ENCODE results near the gene ZC3H6.
A peak's percentile ranks its signal among the peaks of the same experiment; 100 is the strongest.

ZC3H6 gene

DNA sequence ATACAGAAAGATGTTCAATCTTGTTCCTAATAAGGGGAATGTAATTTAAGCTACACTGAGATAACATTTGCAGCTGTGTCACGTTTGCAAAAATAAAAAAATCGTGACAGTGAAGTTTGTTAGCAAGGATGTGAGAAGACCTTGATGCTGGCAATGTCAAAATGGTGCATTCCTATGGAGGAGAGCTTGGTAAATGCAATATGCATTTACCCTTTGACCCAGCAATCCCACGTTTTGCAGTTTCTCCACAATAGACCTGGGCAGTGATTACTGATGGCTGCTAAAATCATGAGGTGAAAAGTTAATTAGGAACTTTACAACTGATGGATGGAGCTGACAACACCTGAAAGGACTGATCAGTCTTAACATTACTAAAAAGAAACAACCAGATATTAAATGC is 43.1 kb downstream of the ZC3H6 start:
- no peak for DNase-seq (ENCODE audit: low read depth in 2 of 2)
- TF ChIP-seq, protein P1, sequence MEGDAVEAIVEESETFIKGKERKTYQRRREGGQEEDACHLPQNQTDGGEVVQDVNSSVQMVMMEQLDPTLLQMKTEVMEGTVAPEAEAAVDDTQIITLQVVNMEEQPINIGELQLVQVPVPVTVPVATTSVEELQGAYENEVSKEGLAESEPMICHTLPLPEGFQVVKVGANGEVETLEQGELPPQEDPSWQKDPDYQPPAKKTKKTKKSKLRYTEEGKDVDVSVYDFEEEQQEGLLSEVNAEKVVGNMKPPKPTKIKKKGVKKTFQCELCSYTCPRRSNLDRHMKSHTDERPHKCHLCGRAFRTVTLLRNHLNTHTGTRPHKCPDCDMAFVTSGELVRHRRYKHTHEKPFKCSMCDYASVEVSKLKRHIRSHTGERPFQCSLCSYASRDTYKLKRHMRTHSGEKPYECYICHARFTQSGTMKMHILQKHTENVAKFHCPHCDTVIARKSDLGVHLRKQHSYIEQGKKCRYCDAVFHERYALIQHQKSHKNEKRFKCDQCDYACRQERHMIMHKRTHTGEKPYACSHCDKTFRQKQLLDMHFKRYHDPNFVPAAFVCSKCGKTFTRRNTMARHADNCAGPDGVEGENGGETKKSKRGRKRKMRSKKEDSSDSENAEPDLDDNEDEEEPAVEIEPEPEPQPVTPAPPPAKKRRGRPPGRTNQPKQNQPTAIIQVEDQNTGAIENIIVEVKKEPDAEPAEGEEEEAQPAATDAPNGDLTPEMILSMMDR (IDR thresholded peaks at IDR 0.05; ENCODE audit: low read depth, low read length), result no peak
- H3K4me3 ChIP-seq (replicated peaks in 1 of 2; ENCODE audit: low read depth in 2 of 2, low read length in 2 of 2), result no peak overlapping the region

DNA sequence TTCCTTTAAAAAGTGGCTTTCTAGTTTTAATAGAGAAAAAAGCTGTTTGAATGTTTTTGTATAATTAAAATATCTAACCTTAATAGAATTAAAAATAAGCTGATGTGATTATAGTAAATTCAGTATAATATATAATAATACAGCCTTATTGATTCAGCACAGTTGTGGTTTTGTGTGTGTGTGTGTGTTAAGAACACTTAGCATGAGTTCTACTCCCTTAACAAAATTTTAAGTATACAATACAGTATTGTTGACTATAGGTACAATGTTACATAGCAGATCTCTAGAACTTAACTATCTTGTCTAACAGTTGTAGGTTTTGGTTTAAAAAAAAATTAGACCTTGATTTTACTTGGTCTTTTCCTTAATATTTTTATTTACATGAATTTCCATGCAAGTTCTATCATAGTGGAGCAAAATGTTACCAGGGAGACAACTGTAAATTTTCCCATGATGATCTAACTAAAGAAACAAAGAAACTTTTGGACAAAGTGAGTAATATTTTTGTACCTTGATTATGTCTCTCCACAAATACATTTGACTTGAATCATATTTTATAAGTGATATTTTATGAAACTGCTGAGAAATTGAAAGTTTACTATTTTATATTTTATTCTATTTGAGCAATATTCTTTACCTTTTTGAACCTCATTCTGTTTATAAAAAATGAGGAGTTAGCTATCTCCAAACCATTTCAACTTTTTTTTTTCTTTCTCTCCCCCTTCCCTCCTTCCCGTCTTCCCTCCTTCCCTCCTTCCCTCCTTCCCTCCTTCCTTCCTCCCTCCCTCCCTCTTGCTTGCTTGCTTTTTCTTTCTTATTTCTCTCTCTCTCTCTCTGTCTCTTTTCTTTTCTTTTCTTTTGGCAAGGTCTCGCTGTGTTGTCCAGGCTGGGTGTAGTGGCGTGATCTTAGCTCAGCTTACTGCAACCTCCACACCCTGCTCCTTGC is 46.3 kb downstream of the ZC3H6 start:
- TF ChIP-seq, protein P1 (IDR thresholded peaks at IDR 0.05; ENCODE audit: low read depth, low read length), result no peak
- no peak overlapping the region for H3K4me3 ChIP-seq (replicated peaks in 1 of 2; ENCODE audit: low read depth in 2 of 2, low read length in 2 of 2)
- peak; percentile 32 to 85 for DNase-seq (ENCODE audit: low read depth in 2 of 2)

DNA sequence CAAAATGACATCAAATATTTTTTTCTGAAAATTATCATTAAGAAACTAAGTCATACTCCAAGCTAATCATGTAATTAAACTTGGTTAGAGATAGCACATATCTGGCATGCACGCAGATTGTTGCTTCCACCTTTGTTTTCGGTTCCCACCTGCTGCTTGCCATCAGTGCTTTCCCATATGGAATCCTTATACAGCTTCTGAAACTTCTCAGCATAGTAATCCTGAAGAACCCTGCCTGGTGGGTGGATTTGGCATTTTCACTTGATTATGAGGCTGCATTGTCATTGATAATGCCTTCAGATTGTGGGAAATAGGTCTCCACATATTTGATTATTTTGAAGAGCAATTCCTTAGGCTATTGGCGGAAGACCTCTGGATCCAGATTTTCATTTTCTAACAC is 47.5 kb downstream of the ZC3H6 start:
- TF ChIP-seq, protein P1 (IDR thresholded peaks at IDR 0.05; ENCODE audit: low read depth, low read length), result no peak
- no peak overlapping the region for H3K4me3 ChIP-seq (replicated peaks in 1 of 2; ENCODE audit: low read depth in 2 of 2, low read length in 2 of 2)
- DNase-seq (ENCODE audit: low read depth in 2 of 2), result no peak

DNA sequence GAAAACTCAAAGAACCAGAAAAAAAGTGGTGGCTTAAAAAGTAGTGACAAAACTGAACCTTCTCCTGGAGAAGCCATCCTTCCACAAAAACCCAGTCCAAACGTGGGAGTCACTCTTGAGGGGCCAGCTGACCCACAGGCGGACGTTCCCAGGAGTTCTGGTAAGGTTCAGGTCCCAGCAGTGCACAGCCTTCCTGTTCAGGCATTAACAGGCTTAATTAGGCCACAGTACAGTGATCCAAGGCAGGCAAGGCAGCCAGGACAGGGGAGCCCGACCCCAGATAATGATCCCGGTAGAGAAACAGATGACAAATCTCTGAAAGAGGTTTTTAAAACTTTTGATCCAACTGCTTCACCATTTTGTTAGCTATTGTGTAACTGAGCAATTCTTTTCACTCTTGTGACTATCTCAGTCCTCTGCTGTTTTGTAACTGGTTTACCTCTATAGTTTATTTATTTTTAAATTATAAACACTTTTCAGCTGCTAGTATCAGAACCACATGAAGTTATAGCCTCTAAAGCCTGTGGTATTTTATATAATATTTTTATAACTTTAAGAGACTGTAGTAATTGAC is 56.8 kb downstream of the ZC3H6 start:
- DNase-seq (ENCODE audit: low read depth in 2 of 2), result no peak
- H3K4me3 ChIP-seq (replicated peaks in 1 of 2; ENCODE audit: low read depth in 2 of 2, low read length in 2 of 2), result no peak overlapping the region
- TF ChIP-seq, protein P1 (IDR thresholded peaks at IDR 0.05; ENCODE audit: low read depth, low read length), result no peak

DNA sequence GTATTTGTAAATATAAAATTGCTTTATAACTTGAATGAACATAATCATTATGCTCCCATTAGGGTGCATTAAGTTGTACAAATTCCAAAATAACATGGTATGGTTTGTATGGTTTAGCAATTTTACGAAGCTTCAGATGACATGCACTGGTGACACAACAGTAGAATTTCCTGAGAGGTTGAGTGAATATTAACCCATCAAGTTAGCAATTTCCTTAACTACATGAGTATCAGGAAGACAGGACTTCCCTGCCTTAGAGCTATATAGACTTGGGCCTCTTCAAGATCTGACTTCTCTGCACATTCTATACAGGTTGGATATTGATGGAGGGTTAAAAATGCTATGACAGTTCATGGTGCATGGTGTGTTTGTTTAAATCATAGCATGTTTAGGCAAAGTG is 60.2 kb downstream of the ZC3H6 start:
- no peak overlapping the region for H3K4me3 ChIP-seq (replicated peaks in 1 of 2; ENCODE audit: low read depth in 2 of 2, low read length in 2 of 2)
- TF ChIP-seq, protein P1 (IDR thresholded peaks at IDR 0.05; ENCODE audit: low read depth, low read length), result no peak
- no peak for DNase-seq (ENCODE audit: low read depth in 2 of 2)

DNA sequence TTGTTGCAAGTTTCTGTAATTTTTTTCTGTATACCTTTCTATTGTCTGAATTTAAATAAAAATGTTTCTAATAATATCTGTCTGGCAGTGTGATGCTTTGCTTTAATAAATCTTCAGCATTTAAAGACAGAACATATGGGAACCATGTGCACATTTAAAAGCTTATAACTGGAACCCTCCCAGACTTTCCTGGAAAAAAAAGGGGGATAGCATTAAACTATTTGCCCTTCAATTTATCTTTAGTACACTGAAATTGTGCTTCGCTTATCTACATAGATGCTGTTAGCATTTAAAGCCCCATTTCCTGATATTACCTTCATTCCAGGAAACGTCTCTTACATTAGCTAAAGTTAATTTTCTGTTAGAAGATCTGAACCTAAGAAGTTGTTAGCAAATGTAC is 64.6 kb downstream of the ZC3H6 start:
- no peak for DNase-seq (ENCODE audit: low read depth in 2 of 2)
- TF ChIP-seq, protein P1 (IDR thresholded peaks at IDR 0.05; ENCODE audit: low read depth, low read length), result no peak
- H3K4me3 ChIP-seq (replicated peaks in 1 of 2; ENCODE audit: low read depth in 2 of 2, low read length in 2 of 2), result no peak overlapping the region

Measured in cardiac fibroblast (primary cell).